Measurements from ENCODE around the gene RTTN. TPM values are rescaled to one million over a fixed set of nuclear protein-coding genes. Genes with fewer than 3 reads are reported as not detected.

Gene RTTN
- total RNA-seq, 4 donors from 2014 or later, result 23.7 to 38.7 (median 25.4) TPM

GRCh38 chr18:70036771-70037347, 168.6 kb downstream of the RTTN start:
- no peak overlapping the region for H3K4me3 ChIP-seq
- no peak overlapping the region for H3K27ac ChIP-seq
- H3K27me3 ChIP-seq, result no peaks in the 10 kb centered on the region
- no peak for DNase-seq (ENCODE audit: low spot score in 2 of 2)
- WGBS, 2 donors, result 97 to 98% methylated on average over 8 of the region's 8 CpGs
- peaks cover 0 to 31% (median 0%) of the 10 kb centered on the region in 3 donors for H3K36me3 ChIP-seq
- no peaks in the 10 kb centered on the region for H3K4me1 ChIP-seq
- no peaks in the 10 kb centered on the region for H3K9me3 ChIP-seq
- TF ChIP-seq CTCF (IDR thresholded peaks at IDR 0.05) (no peak), POLR2A (IDR thresholded peaks at IDR 0.05) (no peak), EP300 (IDR thresholded peaks at IDR 0.05) (no peak)

- DNase-seq (ENCODE audit: low spot score in 2 of 2), result no peak
- Histone ChIP-seq H3K27me3 (no peaks in the 10 kb centered on the region), H3K4me3 (no peak overlapping the region), H3K4me1 (no peaks in the 10 kb centered on the region), H3K27ac (no peak overlapping the region), H3K9me3 (no peaks in the 10 kb centered on the region), H3K36me3 (peaks cover 0 to 31% (median 0%) of the 10 kb centered on the region in 3 donors)
- WGBS, 2 donors, result 95 to 96% methylated on average over 2 of the region's 2 CpGs
- TF ChIP-seq POLR2A (IDR thresholded peaks at IDR 0.05), result no peak
- TF ChIP-seq CTCF (IDR thresholded peaks at IDR 0.05), result no peak
- no peak for TF ChIP-seq EP300 (IDR thresholded peaks at IDR 0.05)
Observed at GRCh38 chr18:70036168-70036567, 169.3 kb downstream of the RTTN start.

- no peaks in the 10 kb centered on the region for H3K27me3 ChIP-seq
- no peak for DNase-seq (ENCODE audit: low spot score in 2 of 2)
- H3K36me3 ChIP-seq, result peaks cover 0 to 32% (median 0%) of the 10 kb centered on the region in 3 donors
- TF ChIP-seq CTCF (IDR thresholded peaks at IDR 0.05) (no peak), POLR2A (IDR thresholded peaks at IDR 0.05) (no peak), EP300 (IDR thresholded peaks at IDR 0.05) (no peak)
- no peaks in the 10 kb centered on the region for H3K9me3 ChIP-seq
- H3K27ac ChIP-seq, result no peak overlapping the region
- 96 to 97% methylated on average over 4 of the region's 4 CpGs for WGBS, 2 donors
- H3K4me1 ChIP-seq, result no peaks in the 10 kb centered on the region
- no peak overlapping the region for H3K4me3 ChIP-seq
Observed at GRCh38 chr18:70031221-70031620, 174.3 kb downstream of the RTTN start.

- DNase-seq (ENCODE audit: low spot score in 2 of 2), result no peak
- no peaks in the 10 kb centered on the region for H3K9me3 ChIP-seq
- no peak overlapping the region for H3K27ac ChIP-seq
- no peaks in the 10 kb centered on the region for H3K27me3 ChIP-seq
- WGBS, 2 donors, result 63 to 77% methylated on average over 1 of the region's 1 CpG
- H3K4me1 ChIP-seq, result no peaks in the 10 kb centered on the region
- H3K4me3 ChIP-seq, result no peak overlapping the region
- H3K36me3 ChIP-seq, result peaks cover 0 to 34% (median 0%) of the 10 kb centered on the region in 3 donors
- TF ChIP-seq CTCF (IDR thresholded peaks at IDR 0.05), result no peak
- TF ChIP-seq POLR2A (IDR thresholded peaks at IDR 0.05), result no peak
- TF ChIP-seq EP300 (IDR thresholded peaks at IDR 0.05), result no peak
Observed at GRCh38 chr18:70030728-70031127, 174.8 kb downstream of the RTTN start.

- TF ChIP-seq CTCF (IDR thresholded peaks at IDR 0.05), result no peak
- TF ChIP-seq POLR2A (IDR thresholded peaks at IDR 0.05), result no peak
- no peak for TF ChIP-seq EP300 (IDR thresholded peaks at IDR 0.05)
- Histone ChIP-seq H3K27me3 (no peaks in the 10 kb centered on the region), H3K9me3 (no peaks in the 10 kb centered on the region), H3K36me3 (peaks cover 0 to 48% (median 0%) of the 10 kb centered on the region in 3 donors), H3K4me1 (no peaks in the 10 kb centered on the region), H3K4me3 (no peak overlapping the region), H3K27ac (no peak overlapping the region)
- no peak for DNase-seq (ENCODE audit: low spot score in 2 of 2)
- 87 to 95% methylated on average over 1 of the region's 1 CpG for WGBS, 2 donors
Observed at GRCh38 chr18:70029163-70029562, 176.3 kb downstream of the RTTN start.
